Prostate gland (tissue), 2 donors: Measurements from ENCODE around the gene SLC2A10. TPM values are rescaled to one million over a fixed set of nuclear protein-coding genes. Genes with fewer than 3 reads are reported as not detected.

Experiments
- DNase-seq: peaks from one replicate; pipeline ENCODE4 v3.0.0-alpha.2; 2019; ENCODE audit warnings: low spot score
- H3K27ac ChIP-seq, 2 donors: fragments of 200-600 bp; sonication (generic); 2 replicates each; pipeline ENCODE4 v1.5.1; 2017 to 2019
- H3K27me3 ChIP-seq: fragments of 200-600 bp; sonication (generic); replicated peaks from 2 replicates; pipeline ENCODE4 v1.5.1; 2019; ENCODE audit not compliant: insufficient read depth
- H3K36me3 ChIP-seq, 2 donors: fragments of 200-600 bp; sonication (generic); 1 replicate in 1 of 2; 2 replicates in 1 of 2; pipeline versions ENCODE4 v1.5.1 to v1.8.1; 2017 to 2019
- H3K4me1 ChIP-seq: fragments of 200-600 bp; sonication (generic); replicated peaks from 2 replicates; pipeline ENCODE4 v1.5.1; 2019
- H3K4me3 ChIP-seq, 2 donors: fragments of 200-600 bp; sonication (generic); 2 replicates each; pipeline ENCODE4 v1.5.1; 2017 to 2019
- H3K9me3 ChIP-seq: fragments of 200-600 bp; sonication (generic); 2 replicates; pipeline ENCODE4 v1.5.1; 2017
- CTCF ChIP-seq, 4 experiments: fragments of 200-600 bp in 2 of 4; fragments of 450-650 bp in 2 of 4; sonication (generic) in 2 of 4; IDR thresholded peaks; 1 replicate in 3 of 4; 2 replicates in 1 of 4; pipeline ENCODE4 v1.5.1; 2016 to 2019; ENCODE audit warnings: antibody characterized with exemption in 4 of 4, mild to moderate bottlenecking in 2 of 4, moderate library complexity in 2 of 4
- POLR2A ChIP-seq: fragments of 450-650 bp; IDR thresholded peaks from one replicate; pipeline ENCODE4 v1.6.1; 2016; ENCODE audit warnings: antibody characterized with exemption, mild to moderate bottlenecking
- POLR2AphosphoS5 ChIP-seq: sonication (generic); formaldehyde crosslinking; IDR thresholded peaks from one replicate; pipeline ENCODE4 v1.6.1; 2017; ENCODE audit warnings: antibody characterized with exemption
- WGBS: methylation state at CpG from one replicate; pipeline ENCODE4 v1.1.5; 2018; 5-methylcytosine and 5-hydroxymethylcytosine counted together
- intact Hi-C: fragments of 100-400 bp; cut with DNase I; formaldehyde crosslinking; loops from one replicate; pipeline ENCODE4 v1.14.2; 2022
- total RNA-seq, 2 donors: library from RNA; depleted of rRNA; stranded (reverse); fragments of >200 nt; gene quantifications; one replicate each; pipeline ENCODE4 v1.1.0, GENCODE V29; 2016

The SLC2A10 gene
- total RNA-seq, 2 donors from 2014 or later: 49.8 to 54.9 TPM

GRCh38 chr20:46708172-46708860 lies 1.1 kb upstream of the SLC2A10 start:
- 60% methylated on average over 8 of the region's 8 CpGs for WGBS
- intact Hi-C loops: no loop called here
- Histone ChIP-seq H3K36me3 (no peaks in the 10 kb centered on the region), H3K4me1 (peaks cover 9% of the 10 kb centered on the region), H3K27me3 (no peaks in the 10 kb centered on the region), H3K9me3 (no peaks in the 10 kb centered on the region), H3K4me3 (peak overlapping the region in 1 of 2 donors; percentile 64), H3K27ac (peak overlapping the region; percentile 94 to 98)
- DNase-seq: peak; percentile 44
- TF ChIP-seq POLR2AphosphoS5: no peak
- peak in 3 of 4 experiments; percentile 28 to 38 (median 35) for TF ChIP-seq CTCF (IDR thresholded peaks at IDR 0.05)
- no peak for TF ChIP-seq POLR2A

GRCh38 chr20:46709055-46709458 lies 392 bp upstream of the SLC2A10 start:
- peak; percentile 61 for DNase-seq
- Histone ChIP-seq H3K27ac (peak overlapping the region; percentile 94 to 98), H3K36me3 (no peaks in the 10 kb centered on the region), H3K9me3 (no peaks in the 10 kb centered on the region), H3K4me1 (peaks cover 9% of the 10 kb centered on the region), H3K27me3 (no peaks in the 10 kb centered on the region), H3K4me3 (peak overlapping the region; percentile 64 to 65)
- intact Hi-C loops: no loop called here
- 31% methylated on average over 13 of the region's 13 CpGs for WGBS
- TF ChIP-seq CTCF (IDR thresholded peaks at IDR 0.05) (no peak), POLR2A (peak; percentile 24), POLR2AphosphoS5 (peak; percentile 79)

GRCh38 chr20:46710153-46710913 lies 884 bp downstream of the SLC2A10 start:
- no peaks in the 10 kb centered on the region for H3K27me3 ChIP-seq
- 29% methylated on average over 22 of the region's 22 CpGs for WGBS
- H3K9me3 ChIP-seq: no peaks in the 10 kb centered on the region
- no peaks in the 10 kb centered on the region for H3K36me3 ChIP-seq
- H3K4me3 ChIP-seq: peak overlapping the region; percentile 64 to 65
- H3K27ac ChIP-seq: peak overlapping the region; percentile 94 to 98
- peaks cover 18% of the 10 kb centered on the region for H3K4me1 ChIP-seq
- no peak for DNase-seq
- TF ChIP-seq POLR2A: no peak
- intact Hi-C loops: no loop called here

GRCh38 chr20:46712056-46712636 lies 2.7 kb downstream of the SLC2A10 start:
- DNase-seq: no peak
- Histone ChIP-seq H3K4me1 (peaks cover 23% of the 10 kb centered on the region), H3K9me3 (no peaks in the 10 kb centered on the region), H3K27me3 (no peaks in the 10 kb centered on the region), H3K4me3 (no peak overlapping the region), H3K27ac (peak overlapping the region; percentile 94 to 98), H3K36me3 (no peaks in the 10 kb centered on the region)
- TF ChIP-seq POLR2A: no peak
- TF ChIP-seq CTCF (IDR thresholded peaks at IDR 0.05): no peak
- TF ChIP-seq POLR2AphosphoS5: no peak
- WGBS: 83% methylated on average over 5 of the region's 5 CpGs
- intact Hi-C loops: no loop called here
